HepG2 (cell line): ENCODE data around the gene HHIPL1. TPM values are rescaled to one million over a fixed set of nuclear protein-coding genes. Genes with fewer than 3 reads are reported as not detected.
A peak's percentile ranks its signal among the peaks of the same experiment; 100 is the strongest.

Experiments
- ARNT ChIP-seq: fragments of 450-650 bp; IDR thresholded peaks from 2 replicates; pipeline ENCODE4 v1.6.1; 2017
- CBFB ChIP-seq: sonication (generic); formaldehyde crosslinking; IDR thresholded peaks from 2 replicates; pipeline ENCODE4 v1.4.0; 2020; ENCODE audit warnings: missing genetic modification reagents
- CHCHD3 ChIP-seq: sonication (generic); formaldehyde crosslinking; IDR thresholded peaks from 2 replicates; pipeline ENCODE4 v1.8.0; 2022; ENCODE audit warnings: mild to moderate bottlenecking, missing genetic modification reagents, moderate library complexity
- HDAC6 ChIP-seq: fragments of 200-600 bp; sonication (generic); IDR thresholded peaks from 2 replicates; pipeline ENCODE4 v1.7.0; 2017; ENCODE audit warnings: mild to moderate bottlenecking, antibody characterized with exemption, low read length, low read depth
- KDM1A ChIP-seq: IDR thresholded peaks from 2 replicates; pipeline ENCODE4 v1.6.1; 2016; ENCODE audit warnings: missing compliant biosample characterization
- KDM3A ChIP-seq: IDR thresholded peaks from 2 replicates; pipeline ENCODE4 v1.6.1; 2018; ENCODE audit warnings: low read depth, missing compliant biosample characterization
- NFATC3 ChIP-seq: sonication (generic); formaldehyde crosslinking; IDR thresholded peaks from 2 replicates; pipeline ENCODE4 v1.5.1; 2020; ENCODE audit warnings: mild to moderate bottlenecking, missing genetic modification reagents
- NR2F1 ChIP-seq, 2 experiments: fragments of 450-650 bp in 1 of 2; formaldehyde crosslinking in 1 of 2; IDR thresholded peaks; 2 replicates each; pipeline versions ENCODE4 v1.5.0 to v1.6.1; 2016 to 2020; ENCODE audit warnings: mild to moderate bottlenecking in 1 of 2, missing compliant biosample characterization in 1 of 2, missing genetic modification reagents in 1 of 2, moderate library complexity in 1 of 2
- SETDB1 ChIP-seq: sonication (generic); formaldehyde crosslinking; IDR thresholded peaks from 2 replicates; pipeline ENCODE4 v1.5.1; 2020; ENCODE audit warnings: missing genetic modification reagents, mild to moderate bottlenecking, borderline replicate concordance
- TEAD3 ChIP-seq: optimal IDR thresholded peaks from 2 replicates; pipeline ENCODE3; 2016; ENCODE audit warnings: borderline replicate concordance
- ZIK1 ChIP-seq: sonication (generic); formaldehyde crosslinking; IDR thresholded peaks from 2 replicates; pipeline ENCODE4 v1.5.0; 2020; ENCODE audit warnings: mild to moderate bottlenecking, low read depth, missing genetic modification reagents, borderline replicate concordance
- ZNF792 ChIP-seq: IDR thresholded peaks from 2 replicates; pipeline ENCODE4 v1.6.1; 2016
- ZSCAN12 ChIP-seq: sonication (generic); formaldehyde crosslinking; IDR thresholded peaks from 2 replicates; pipeline ENCODE4 v1.9.0; 2021; ENCODE audit warnings: mild to moderate bottlenecking, missing genetic modification reagents
- polyA plus RNA-seq, 8 experiments: library from polyadenylated mRNA; depleted of rRNA in 3 of 8; stranded (reverse) in 7 of 8; unstranded in 1 of 8; fragments of >200 nt; fragmentation: Illumina TruSeq in 4 of 8; extraction: Trizol in 4 of 8; gene quantifications; 2 replicates each; pipeline versions ENCODE4 v1.2.1 to v1.2.3, GENCODE V29; 2011 to 2016; ENCODE audit warnings: low read depth in 4 of 8, missing spikeins in 1 of 8, mixed read lengths in 1 of 8; ENCODE audit not compliant: insufficient read depth in 1 of 8
- total RNA-seq, 5 experiments: library from RNA; depleted of rRNA; stranded (reverse); fragments of >200 nt; fragmentation: Illumina TruSeq; extraction: Trizol; gene quantifications; 2 replicates each; pipeline ENCODE4 v1.2.3, GENCODE V29; 2016; ENCODE audit warnings: low read depth in 1 of 5
- TF ChIP-seq, protein P1 (sequence below): sonication (generic); formaldehyde crosslinking; IDR thresholded peaks from 2 replicates; pipeline ENCODE4 v1.4.0; 2020; ENCODE audit warnings: missing genetic modification reagents
- TF ChIP-seq, protein P2 (sequence below): sonication (generic); formaldehyde crosslinking; IDR thresholded peaks from 2 replicates; pipeline ENCODE4 v1.4.0; 2020; ENCODE audit warnings: mild to moderate bottlenecking, missing genetic modification reagents
- TF ChIP-seq, protein P3 (sequence below): sonication (generic); formaldehyde crosslinking; IDR thresholded peaks from 2 replicates; pipeline ENCODE4 v1.4.0; 2020; ENCODE audit warnings: missing genetic modification reagents
- TF ChIP-seq, protein P4 (sequence below): sonication (generic); formaldehyde crosslinking; IDR thresholded peaks from 2 replicates; pipeline ENCODE4 v1.8.1; 2022; ENCODE audit warnings: low read depth, mild to moderate bottlenecking, missing genetic modification reagents
- TF ChIP-seq, protein P5 (sequence below): IDR thresholded peaks from 2 replicates; pipeline ENCODE4 v1.6.1; 2016; ENCODE audit warnings: missing genetic modification reagents, missing compliant biosample characterization

Gene HHIPL1
- total and polyA plus RNA-seq, 2 of the 13 experiments (the other 11 are each of a cell fraction or from before 2014, with no cell fraction given): not detected

DNA sequence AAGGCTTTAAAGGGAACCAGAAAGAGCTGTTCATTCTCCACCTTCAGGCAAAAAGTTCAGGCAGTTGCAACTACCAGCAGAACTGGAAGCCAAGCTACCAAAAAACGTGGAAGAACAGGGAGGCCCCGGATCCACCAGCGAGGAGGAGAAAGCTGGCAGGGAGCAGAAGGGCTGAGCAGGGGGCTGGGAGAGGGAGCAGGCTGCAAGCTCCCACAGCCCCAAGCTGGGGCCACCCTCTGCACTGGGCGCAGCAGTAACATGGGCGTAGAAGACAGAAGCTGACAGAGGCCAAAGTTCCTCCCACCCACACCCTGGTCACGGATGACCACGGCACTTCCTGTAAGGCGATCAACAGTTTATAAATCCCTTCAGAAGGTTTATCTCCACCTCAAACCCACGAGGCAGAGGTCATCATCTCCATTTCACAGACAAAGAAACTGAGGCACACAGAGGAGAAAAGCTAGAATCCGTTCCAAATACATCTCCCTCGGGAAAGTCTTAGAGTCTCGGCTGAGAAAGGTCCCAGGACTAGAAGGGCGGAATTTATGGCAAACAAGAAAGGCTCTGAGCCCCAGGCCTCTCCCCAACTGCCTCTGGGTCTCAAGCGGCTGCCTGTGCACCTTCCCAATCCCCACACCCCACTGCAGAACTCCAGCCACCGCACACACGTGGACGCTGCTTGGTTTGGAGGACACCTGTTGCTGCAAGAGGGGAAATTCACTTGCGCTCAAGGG is 42.7 kb upstream of the HHIPL1 start (continued):
- TF ChIP-seq ZIK1 (CRISPR knock-in tag): no peak
- TF ChIP-seq, protein P1, sequence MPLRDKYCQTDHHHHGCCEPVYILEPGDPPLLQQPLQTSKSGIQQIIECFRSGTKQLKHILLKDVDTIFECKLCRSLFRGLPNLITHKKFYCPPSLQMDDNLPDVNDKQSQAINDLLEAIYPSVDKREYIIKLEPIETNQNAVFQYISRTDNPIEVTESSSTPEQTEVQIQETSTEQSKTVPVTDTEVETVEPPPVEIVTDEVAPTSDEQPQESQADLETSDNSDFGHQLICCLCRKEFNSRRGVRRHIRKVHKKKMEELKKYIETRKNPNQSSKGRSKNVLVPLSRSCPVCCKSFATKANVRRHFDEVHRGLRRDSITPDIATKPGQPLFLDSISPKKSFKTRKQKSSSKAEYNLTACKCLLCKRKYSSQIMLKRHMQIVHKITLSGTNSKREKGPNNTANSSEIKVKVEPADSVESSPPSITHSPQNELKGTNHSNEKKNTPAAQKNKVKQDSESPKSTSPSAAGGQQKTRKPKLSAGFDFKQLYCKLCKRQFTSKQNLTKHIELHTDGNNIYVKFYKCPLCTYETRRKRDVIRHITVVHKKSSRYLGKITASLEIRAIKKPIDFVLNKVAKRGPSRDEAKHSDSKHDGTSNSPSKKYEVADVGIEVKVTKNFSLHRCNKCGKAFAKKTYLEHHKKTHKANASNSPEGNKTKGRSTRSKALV (CRISPR knock-in tag): no peak
- TF ChIP-seq, protein P2, sequence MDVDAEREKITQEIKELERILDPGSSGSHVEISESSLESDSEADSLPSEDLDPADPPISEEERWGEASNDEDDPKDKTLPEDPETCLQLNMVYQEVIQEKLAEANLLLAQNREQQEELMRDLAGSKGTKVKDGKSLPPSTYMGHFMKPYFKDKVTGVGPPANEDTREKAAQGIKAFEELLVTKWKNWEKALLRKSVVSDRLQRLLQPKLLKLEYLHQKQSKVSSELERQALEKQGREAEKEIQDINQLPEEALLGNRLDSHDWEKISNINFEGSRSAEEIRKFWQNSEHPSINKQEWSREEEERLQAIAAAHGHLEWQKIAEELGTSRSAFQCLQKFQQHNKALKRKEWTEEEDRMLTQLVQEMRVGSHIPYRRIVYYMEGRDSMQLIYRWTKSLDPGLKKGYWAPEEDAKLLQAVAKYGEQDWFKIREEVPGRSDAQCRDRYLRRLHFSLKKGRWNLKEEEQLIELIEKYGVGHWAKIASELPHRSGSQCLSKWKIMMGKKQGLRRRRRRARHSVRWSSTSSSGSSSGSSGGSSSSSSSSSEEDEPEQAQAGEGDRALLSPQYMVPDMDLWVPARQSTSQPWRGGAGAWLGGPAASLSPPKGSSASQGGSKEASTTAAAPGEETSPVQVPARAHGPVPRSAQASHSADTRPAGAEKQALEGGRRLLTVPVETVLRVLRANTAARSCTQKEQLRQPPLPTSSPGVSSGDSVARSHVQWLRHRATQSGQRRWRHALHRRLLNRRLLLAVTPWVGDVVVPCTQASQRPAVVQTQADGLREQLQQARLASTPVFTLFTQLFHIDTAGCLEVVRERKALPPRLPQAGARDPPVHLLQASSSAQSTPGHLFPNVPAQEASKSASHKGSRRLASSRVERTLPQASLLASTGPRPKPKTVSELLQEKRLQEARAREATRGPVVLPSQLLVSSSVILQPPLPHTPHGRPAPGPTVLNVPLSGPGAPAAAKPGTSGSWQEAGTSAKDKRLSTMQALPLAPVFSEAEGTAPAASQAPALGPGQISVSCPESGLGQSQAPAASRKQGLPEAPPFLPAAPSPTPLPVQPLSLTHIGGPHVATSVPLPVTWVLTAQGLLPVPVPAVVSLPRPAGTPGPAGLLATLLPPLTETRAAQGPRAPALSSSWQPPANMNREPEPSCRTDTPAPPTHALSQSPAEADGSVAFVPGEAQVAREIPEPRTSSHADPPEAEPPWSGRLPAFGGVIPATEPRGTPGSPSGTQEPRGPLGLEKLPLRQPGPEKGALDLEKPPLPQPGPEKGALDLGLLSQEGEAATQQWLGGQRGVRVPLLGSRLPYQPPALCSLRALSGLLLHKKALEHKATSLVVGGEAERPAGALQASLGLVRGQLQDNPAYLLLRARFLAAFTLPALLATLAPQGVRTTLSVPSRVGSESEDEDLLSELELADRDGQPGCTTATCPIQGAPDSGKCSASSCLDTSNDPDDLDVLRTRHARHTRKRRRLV (CRISPR knock-in tag): peak; percentile 69; the same call in 1 of the 2 replicates
- TF ChIP-seq SETDB1: no peak
- TF ChIP-seq, protein P3, sequence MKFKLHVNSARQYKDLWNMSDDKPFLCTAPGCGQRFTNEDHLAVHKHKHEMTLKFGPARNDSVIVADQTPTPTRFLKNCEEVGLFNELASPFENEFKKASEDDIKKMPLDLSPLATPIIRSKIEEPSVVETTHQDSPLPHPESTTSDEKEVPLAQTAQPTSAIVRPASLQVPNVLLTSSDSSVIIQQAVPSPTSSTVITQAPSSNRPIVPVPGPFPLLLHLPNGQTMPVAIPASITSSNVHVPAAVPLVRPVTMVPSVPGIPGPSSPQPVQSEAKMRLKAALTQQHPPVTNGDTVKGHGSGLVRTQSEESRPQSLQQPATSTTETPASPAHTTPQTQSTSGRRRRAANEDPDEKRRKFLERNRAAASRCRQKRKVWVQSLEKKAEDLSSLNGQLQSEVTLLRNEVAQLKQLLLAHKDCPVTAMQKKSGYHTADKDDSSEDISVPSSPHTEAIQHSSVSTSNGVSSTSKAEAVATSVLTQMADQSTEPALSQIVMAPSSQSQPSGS: no peak
- TF ChIP-seq, protein P4, sequence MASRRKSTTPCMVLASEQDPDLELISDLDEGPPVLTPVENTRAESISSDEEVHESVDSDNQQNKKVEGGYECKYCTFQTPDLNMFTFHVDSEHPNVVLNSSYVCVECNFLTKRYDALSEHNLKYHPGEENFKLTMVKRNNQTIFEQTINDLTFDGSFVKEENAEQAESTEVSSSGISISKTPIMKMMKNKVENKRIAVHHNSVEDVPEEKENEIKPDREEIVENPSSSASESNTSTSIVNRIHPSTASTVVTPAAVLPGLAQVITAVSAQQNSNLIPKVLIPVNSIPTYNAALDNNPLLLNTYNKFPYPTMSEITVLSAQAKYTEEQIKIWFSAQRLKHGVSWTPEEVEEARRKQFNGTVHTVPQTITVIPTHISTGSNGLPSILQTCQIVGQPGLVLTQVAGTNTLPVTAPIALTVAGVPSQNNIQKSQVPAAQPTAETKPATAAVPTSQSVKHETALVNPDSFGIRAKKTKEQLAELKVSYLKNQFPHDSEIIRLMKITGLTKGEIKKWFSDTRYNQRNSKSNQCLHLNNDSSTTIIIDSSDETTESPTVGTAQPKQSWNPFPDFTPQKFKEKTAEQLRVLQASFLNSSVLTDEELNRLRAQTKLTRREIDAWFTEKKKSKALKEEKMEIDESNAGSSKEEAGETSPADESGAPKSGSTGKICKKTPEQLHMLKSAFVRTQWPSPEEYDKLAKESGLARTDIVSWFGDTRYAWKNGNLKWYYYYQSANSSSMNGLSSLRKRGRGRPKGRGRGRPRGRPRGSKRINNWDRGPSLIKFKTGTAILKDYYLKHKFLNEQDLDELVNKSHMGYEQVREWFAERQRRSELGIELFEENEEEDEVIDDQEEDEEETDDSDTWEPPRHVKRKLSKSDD (CRISPR knock-in tag): no peak
- peak; percentile 45 to 63; a peak in 3 of 4 replicates for TF ChIP-seq NR2F1 (CRISPR knock-in tag; IDR thresholded peaks at IDR 0.05)
- no peak for TF ChIP-seq ZSCAN12 (CRISPR knock-in tag)
- no peak for TF ChIP-seq ARNT
- TF ChIP-seq TEAD3: peak; percentile 47
- no peak for TF ChIP-seq NFATC3
- TF ChIP-seq KDM1A (CRISPR knock-in tag): peak; percentile 53; the same call in 1 of the 2 replicates
- TF ChIP-seq CHCHD3 (CRISPR knock-in tag): no peak
- 0 out of 2 replicates have a peak, but pooled peaks have one; percentile 58 for TF ChIP-seq KDM3A
- no peak for TF ChIP-seq ZNF792 (CRISPR knock-in tag)
- TF ChIP-seq CBFB: no peak
- TF ChIP-seq, protein P5, sequence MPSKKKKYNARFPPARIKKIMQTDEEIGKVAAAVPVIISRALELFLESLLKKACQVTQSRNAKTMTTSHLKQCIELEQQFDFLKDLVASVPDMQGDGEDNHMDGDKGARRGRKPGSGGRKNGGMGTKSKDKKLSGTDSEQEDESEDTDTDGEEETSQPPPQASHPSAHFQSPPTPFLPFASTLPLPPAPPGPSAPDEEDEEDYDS (CRISPR knock-in tag): peak; percentile 41; the same call in 1 of the 2 replicates
- no peak for TF ChIP-seq HDAC6
